Hematopoietic multipotent progenitor cell treated with erythropoietin and hydrocortisone succinate and interleukin-3 and kit ligand, for 17 days (in vitro differentiated cells): ENCODE results near the gene CPT2.

Source experiments
- DNase-seq: peaks from one replicate; pipeline ENCODE4 v3.0.0-alpha.2; 2015; ENCODE audit warnings: low spot score

Gene CPT2

DNA sequence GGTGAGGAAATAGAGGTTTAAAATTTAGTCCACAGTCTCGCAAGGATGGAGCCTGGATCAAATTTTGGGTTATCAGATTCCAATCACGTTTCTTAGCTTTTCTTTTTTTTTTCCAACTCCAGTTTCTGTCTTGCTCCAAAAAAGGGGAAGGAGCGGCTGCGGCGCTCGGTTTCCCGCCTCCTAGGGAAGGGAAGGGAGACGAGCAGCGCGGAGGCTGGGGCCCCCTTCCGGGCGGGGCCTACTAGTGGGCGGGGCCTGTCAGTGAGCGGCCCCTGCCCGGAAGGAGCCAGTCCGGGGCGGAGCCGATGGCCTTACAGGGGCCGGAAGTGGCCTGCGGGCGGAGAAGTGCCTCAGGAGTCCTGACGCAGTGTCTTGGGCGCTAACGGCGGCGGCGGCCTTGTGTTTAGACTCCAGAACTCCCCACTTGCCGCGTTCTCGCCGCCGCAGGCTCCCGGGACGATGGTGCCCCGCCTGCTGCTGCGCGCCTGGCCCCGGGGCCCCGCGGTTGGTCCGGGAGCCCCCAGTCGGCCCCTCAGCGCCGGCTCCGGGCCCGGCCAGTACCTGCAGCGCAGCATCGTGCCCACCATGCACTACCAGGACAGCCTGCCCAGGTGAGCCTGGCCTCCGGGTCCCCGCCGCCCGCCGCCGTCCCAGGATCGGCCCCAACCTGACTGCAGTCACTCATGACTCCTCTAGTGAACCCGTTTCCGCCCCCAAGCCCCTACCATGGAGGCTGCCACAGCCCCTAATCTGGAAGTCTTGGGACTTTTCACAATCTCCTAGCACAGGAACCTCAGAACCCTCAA lies at the start of gene CPT2:
Gene CPT2, plus strand, starts transcription at position 340 of the 806 bp plus-strand sequence. Its CDS starts 120 bp downstream, at position 460.
- peak; percentile 82 for DNase-seq

DNA sequence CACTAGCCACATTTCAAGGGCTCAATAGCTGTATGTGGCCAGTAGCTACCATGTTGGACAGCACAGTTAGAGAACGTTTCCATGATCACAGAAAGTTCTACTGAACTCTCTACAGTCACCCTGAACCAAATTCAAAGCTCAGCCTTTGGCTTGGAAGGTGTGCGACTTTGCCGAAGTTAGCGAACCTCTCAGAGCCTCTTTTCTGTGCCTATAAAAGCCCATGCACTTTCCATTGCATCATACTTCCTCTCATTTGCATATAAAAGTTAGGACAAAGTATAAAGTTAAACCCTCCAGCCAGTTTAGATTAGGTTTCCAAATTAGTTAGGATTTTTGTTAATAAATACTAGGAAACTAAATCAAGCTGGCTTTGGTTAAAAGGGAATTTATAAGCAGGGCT lies 49.5 kb upstream of the CPT2 start:
- no peak for DNase-seq

DNA sequence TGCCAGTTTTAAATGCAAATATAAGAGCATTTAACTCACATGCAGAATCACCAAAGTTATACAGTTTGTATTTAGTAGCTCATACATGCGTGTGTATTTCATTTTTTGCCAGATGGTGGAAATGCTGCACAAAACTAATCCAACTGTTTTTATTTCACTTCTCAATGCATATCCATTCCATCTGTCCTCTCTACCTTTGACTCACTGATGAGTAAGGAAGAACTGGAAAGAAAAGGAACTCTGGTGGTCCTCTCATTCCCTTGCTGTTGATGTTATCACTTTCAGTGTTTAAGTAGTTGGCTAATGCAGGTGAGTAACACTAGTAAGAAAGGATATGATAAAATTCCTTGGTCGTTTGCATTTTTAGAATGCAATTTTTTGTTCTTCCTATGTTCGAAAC lies 48.5 kb upstream of the CPT2 start:
- no peak for DNase-seq

DNA sequence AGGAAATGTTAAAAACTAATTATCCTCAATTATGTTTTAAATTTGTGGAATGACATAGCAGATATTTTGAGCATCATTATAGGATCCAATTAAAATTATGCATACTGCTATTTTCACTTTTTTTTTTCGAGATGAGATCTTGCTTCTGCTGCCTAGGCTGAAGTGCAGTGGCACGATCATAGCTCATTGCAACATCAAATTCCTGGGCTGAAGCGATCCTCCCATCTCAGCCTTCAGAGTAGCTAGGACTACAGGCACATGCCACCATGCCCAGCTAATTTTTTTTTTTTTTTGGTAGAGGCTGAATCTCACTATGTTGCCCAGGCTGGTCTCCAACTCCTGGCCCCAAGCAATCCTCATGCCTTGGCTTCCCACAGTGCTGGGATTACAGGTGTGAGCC lies 42.9 kb upstream of the CPT2 start:
- DNase-seq = no peak

DNA sequence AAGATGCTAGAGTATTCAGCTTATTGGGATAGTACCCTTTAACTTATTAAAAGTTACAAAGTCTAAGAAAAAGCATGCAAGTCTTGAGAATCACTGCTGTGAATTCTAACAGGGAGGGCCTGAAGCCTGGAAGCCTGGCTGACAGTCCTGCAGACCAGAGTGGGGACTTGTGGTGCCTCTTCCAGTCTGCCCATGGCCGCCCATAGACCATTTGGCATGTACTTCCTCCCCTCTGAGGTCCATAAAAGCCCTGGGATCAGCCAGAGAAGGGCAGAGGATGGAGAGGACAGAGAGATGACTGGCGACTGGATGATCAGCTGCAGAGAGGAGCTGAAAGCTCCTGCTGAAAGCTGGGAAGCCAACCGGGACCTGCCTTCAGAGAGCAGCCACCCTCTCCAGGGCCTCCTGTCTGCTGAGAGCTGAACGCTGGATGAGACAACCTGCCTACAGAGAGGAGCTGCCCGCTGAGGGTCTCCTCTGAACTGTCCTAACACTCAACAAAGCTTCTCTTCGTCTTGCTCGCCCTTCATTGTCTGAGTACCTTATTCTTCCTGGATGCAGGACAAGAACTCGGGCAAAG lies 41.7 kb upstream of the CPT2 start:
- DNase-seq = no peak

DNA sequence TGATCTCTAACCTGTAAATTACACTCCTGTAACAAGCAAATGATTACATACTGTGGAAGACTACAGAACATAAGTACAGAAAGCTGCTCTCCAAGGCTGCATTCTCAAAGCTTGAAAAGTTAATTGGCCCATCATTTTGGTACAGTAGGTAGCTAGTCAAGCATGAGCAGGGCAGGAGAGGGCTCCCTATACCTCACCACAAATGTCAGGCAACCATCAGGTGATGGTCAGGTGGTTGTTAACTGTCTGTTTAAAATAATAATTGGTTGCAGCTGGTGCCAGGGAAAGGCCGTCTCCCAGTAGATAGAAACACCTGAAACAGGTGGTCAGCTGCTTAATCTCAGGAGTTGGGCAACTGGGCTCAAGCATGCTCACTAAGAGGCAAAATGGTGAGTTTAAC lies 41.1 kb upstream of the CPT2 start:
- DNase-seq = no peak

DNA sequence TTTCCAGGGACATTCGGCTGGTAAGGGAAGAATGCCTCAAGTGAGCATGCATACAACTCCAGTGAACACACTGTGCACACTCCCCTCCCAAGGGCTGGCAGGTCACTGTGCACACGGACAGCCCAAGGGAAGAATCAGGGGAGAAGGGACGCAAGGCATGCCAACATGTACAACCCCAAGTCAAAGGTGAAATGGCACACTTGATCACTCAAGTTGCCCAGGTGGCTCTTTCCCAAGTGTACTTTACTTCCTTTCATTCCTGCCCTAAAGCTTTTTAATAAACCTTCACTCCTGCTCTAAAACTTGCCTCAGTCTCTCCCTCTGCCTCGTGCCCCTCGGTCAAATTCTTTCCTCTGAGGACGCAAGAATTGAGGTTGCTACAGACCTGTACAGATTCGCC lies 40.7 kb upstream of the CPT2 start:
- no peak for DNase-seq

DNA sequence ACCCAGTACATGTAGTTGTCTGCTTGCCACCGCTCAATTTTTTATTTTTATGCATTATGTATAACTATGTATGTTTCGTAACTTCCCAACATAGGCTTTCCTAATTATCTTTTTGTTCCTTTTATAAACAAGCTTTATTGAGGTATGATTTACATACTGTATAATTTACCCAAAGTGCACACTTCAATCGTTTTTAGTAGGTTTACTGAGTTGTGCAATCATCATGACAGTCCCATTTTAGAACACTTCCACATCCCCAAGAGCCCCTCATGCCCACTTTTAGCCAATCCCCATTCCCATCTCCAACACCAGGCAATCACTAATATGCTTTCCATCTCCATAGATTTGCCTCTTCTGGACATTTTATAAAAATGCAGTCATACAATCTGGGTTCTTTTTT lies 39.8 kb upstream of the CPT2 start:
- DNase-seq = no peak

DNA sequence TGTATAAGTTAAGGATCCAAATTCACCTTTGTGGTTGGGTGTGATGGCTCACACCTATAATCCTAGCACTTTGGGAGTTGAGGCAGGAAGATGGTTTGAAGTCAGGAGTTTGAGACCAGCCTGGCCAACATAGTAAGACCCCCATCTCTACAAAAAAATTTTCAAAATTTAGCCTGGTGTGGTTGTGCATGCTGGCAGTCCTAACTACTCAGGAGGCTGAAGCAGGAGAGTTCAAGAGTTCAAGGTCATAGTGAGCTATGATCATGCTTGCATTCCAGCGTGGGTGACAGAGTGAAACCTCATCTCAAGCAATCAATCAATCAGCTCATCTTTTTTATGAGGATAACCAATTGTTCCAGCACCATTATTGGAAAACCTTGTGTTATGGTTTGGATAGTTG lies 37.7 kb upstream of the CPT2 start:
- DNase-seq = no peak

DNA sequence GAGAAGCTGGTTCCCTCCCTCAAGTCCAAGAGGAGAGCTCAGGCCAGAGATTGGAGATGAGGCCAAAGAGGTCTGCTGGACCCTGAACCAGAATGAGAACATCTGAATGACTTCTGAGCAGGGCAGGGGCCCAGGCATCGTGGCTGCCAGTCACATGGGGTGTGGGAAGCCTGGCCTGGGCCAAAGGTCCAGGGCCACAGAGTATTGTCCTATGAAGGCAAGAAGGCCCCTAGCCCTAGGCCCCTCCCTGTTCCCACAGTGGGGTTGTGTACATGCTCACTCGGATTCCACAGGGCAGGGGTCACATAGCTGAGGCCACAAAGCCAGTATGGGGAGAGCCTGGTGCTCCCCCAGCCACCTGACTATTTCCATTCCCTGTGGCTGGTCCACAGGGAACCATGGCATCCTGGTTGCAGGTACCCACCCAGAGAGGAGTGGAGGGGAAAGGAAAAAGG lies 35.7 kb upstream of the CPT2 start:
- DNase-seq = no peak

DNA sequence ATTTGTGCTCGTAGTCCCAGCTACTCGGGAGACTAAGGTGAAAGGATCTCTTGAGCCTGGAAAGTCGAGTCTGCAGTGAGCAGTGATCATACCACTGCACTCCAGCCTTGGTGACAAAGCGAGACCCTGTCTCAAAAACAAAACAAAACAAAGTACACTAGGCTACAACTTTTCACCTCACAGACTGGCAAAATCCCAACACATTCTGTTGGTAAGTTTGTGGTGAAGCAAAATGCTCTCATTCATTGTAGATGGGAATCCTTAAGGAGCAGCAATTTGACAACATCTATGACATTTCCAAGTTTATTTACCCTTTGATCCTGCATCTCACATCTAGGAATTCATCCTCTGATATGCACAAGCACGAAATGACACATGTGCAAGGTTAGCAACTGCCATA lies 34.0 kb upstream of the CPT2 start:
- no peak for DNase-seq

DNA sequence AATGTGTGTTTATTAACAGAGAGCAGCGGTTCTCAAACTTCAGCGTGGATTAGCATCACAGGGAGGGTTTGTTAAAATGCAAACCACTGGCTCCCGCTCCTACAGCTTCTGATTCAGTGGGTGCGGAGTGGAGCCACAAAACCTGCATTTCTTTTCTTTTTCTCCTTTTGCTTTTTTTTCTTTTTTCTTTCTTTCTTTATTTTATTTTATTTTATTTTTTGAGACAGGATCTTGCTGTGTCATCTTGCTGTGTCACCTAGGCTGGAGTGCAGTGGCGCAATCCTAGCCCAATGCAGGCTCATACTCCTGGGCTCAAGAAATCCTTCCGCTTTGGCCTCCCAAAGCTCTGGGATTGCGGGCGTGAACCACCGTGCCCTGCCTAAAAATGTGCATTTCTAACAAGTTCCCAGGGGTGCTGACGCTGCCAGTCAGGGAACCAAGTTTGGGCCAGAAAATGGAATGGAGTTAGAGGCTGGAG lies 33.3 kb upstream of the CPT2 start:
- no peak for DNase-seq

DNA sequence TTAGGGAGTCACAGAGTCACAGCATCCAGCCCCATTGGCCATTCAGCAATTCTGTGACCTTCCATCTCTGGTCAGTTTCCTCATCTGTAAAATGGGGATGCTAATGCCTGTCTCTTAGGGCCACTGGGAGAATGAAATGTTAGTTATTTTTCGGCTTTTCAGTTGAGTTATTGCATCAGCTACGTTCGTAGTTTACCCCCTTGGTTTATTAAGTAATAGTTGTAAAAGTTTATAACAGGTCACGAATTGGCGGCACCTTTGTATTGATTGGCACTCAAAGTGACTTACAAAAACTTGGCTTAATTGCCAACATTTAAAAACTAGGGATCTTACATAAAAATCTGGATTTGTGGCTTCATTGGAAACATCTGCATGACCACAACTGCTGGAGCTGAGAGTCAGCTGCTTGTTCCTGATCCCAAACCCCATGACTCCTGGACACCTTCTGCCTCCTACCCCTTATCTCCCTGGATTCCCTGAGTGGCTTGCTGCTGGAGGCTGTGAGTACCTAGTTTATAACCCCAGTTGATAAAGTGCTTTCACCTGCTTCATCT lies 31.1 kb upstream of the CPT2 start:
- DNase-seq = no peak

DNA sequence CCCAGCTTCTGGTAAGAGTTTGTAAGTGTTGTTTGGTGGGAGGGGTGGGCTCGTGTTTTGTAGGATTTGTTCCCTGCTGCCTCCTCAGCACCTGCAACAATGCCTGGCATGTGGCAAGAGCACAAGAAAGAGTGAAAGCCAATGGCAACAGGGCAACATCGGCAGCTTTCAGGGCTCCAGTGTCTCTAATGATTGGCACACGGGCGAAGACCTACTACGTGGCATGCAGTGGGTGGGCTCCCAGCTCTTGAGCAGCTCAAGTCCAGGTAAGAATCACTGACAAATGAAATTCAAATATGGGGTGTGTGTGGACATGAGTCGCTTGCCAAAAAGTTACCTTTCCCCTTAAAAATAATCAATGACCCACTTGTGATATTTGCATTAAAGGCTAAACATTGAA lies 30.3 kb upstream of the CPT2 start:
- DNase-seq = no peak

DNA sequence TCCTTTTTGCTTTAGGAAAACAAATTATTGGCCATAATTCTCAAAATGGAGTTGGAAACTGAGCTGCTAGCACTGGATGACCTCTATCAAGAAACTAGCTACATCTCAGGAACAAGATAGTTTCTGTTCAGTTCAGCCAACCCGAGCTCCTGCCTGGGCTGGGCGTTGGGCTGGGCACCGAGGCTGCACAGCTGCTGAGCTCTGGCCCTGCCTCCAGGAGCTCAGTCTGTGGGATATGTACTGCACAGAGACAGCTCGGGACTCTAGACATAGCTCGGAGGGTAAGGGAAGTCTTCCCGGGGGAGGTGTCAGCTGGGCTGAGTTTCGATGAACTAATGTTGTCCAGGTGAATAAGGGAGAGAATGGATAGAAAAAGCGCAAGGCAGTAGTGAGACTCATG lies 29.7 kb upstream of the CPT2 start:
- DNase-seq = no peak

DNA sequence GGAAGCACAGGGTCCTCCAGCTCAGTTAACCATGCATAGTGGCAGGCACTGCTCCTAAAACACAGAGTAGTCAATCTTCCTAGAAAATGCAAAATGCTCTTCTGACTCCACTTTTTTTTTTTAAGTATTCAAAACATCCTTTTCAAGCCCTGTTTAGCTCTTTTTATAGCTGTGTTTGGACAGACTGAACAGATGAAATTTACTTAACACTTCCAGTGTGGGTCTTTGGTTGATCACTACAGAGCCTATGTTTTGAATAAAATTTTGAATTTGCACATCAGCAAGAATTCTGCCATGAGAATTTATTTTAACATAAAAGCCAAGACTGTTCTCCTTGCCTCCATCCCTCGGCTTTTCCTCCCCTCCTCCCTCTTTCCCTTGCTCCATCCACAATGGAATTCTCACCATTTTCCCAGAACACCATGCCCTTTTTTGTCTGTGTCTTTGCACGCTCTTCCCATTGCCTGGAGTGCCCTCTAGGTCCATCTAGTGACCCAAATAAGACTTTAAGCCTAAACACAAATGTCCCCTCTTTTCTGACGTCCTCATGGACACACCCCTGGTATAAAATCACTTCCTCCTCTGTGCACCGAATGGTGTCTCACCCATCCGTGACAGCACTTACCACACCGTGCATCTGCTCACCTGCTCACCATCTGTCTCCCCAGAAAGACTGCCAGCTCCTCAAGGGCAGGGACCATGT lies 24.0 kb upstream of the CPT2 start:
- DNase-seq = no peak

DNA sequence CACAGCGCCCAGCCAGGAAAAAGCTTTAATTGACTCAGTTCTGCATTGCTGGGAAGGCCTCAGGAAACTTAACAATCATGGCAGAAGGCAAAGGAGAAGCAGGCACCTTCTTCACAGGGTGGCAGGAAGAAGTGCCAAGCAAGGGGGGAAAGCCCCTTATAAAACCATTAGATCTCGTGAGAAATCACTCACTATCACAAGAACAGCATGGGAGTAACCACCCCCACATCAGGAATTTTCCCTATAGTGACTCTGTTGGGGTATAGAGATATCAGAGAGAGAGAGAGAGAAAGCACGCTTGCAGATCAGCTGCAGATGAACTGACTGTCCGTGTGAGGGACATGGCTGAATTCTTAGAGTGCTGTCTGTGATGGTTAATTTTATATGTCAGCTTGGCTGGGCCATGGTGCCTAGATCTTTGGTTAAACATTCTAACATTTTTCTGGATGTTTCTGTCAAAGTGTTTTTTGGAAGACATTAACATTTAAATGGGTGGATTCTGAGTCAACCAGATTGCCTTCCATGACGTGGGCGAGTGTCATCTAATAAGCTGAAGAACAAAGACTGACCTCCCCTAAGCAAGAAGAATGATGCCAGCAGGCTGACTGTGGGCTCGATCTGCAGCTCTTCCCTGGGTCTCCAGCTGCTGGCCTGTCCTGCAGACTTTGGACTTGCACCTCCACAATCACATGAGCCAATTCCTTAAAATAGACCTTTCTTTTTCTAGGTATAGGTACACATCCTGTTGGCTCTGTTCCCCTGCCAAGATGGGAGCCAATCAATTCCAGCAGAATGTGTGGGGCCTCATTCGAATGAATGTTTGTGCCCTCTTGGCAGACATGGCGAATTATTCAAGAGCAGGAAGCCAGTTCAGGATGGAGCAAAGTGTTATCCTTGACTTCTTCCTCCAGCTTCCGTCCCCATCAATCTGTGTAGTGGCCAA lies 21.4 kb upstream of the CPT2 start:
- no peak for DNase-seq

DNA sequence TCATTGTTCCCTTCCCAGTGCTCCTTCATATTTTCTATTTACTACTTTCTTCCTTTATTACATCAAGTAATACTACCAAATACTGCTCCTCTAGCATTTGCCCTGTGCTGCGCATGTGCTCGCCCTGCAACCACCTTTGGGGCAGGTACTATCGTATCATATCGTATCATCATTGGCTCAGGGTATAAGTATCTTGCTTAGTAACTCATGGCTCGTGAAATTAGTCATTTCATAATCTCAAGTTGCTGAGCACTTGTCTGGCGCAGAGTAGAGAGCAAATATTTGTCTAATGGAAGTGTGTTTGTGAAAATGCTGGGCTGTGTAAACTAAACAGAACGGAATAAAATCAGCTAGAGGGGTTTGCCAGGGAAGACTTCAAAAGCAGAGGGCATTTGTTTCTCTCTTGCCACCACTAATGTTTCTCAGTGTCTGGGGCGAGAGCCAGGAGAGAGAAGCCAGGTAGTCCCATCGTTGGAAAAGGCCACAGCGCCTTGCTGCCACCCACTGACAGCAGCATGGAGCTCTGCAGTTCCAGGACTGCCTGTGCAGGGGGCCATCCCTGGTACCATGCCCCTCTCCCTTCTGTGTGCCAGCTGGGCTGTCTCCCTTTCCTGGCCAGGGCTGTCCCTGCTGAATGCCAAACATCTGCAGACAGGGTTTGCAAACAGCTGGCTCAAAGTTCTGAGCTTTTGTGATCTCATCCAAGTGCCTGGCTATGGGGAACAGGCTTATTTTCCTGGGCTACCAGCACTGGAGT lies 20.0 kb upstream of the CPT2 start:
- no peak for DNase-seq

DNA sequence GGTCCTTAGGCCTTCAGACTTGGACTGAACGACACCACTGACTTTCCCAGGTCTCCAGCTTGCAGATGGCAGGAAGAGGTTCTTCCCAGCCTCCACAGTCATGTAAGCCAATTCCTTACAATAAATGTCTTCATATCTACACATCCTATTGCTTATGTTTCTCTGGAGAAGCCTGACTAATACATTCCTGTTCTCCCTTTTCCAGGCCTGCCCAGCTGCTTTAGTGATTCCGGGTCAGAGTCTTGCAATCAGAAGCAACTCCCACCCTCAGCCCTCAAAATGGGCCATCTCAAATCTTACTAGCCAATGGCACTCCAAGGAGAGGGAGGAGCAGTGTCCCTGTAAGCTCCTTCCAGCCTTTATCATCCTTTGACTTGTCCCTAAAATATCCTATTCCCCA lies 16.4 kb upstream of the CPT2 start:
- no peak for DNase-seq

DNA sequence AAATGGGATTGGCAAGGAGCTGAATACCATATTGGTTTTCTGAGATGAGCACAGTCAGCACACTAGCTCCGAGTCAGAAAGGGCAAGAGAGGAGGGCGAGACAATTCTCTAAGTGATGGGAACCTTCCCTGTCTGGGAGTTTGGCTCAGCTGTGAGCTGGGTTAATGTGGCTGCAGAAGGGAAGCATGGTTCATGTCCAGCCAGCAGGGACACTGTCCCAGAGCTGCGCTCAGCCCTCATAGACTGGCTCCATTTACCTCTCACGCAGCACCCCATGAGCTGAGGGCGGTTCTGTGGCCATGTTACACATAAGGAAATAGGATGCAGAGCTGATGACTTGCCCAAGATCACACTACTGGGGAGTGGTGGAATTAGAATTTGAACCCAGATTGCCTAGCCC lies 15.7 kb upstream of the CPT2 start:
- no peak for DNase-seq

DNA sequence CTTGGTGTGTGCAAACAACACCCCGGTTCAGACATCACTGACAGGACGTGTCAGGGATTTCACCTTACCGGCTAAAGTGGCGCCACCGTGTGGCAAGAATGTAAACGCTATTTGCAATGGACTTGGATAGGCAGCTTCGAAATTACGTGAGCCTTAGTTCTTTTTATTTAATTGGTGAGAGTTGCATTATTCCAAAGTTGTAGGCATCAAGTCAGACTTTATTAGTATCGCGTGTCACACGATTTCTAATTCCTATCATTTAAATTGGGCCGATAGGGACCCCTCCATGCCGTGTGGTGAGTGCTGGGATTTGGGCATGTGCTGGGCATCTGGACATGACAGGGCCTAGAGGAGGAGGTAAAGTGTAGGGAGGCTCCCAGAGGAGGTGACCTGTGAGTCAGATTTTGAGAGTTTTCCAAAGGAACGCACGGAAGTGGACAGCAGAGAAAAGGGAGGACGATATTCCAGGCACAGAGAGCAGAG lies 14.5 kb upstream of the CPT2 start:
- DNase-seq = peak; percentile 86
